CD4-positive, alpha-beta T cell treated with Interleukin-10 for 1 hour (primary cell): ENCODE measurements around the gene SLC35F2.
"Not testable (repeated sequence)": the region's sequence is repeated elsewhere in the genome, so short reads cannot be mapped to it uniquely, and the experiment has no call there.

Experiments used
- DNase-seq: peaks from one replicate; pipeline ENCODE4 v3.0.0-alpha.2; 2020

The SLC35F2 gene, protein sequence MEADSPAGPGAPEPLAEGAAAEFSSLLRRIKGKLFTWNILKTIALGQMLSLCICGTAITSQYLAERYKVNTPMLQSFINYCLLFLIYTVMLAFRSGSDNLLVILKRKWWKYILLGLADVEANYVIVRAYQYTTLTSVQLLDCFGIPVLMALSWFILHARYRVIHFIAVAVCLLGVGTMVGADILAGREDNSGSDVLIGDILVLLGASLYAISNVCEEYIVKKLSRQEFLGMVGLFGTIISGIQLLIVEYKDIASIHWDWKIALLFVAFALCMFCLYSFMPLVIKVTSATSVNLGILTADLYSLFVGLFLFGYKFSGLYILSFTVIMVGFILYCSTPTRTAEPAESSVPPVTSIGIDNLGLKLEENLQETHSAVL

DNA sequence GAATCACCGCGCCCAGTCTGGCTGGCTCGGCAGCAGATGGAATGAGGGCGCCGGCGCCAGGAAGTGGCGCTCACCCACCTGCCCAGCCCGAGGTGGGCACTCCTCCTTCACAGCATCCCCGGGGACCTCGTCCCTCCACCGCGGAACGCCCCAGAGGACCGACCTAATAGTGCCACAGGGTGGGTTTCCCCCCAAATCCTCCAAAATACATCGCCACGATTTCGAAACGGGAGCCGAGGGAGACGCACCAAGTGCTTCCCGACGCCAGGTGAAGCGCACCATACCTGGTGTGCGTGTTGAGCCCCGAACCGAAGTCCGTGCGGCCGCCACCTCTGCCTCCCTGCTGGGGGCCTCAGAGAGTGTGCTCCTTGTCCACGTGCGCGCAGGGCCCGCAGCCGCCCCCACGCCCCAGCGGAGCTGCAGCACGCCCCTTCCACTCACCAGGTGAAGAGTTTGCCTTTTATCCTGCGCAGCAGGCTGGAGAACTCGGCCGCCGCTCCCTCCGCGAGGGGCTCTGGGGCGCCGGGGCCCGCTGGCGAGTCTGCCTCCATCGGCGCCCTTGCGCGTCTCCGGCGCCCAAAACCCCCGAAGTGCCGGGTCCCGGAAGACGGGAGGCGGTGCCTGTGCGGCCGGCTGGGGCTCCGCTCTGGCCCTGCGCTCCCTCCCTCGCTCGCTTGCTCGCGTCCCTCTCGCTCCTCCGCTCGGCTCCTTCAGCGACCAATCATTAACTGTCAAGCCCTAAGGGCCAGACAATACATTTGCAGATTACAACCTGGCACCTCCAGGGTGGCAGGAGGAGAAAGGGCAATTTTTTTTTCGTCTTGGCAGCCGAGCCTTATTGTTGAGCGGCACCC, at the start of gene SLC35F2:
Gene SLC35F2, minus strand, starts transcription at position 571 of the 854 bp plus-strand sequence. Its CDS starts 20 bp downstream, at position 551.
- DNase-seq = peak; percentile 70

DNA sequence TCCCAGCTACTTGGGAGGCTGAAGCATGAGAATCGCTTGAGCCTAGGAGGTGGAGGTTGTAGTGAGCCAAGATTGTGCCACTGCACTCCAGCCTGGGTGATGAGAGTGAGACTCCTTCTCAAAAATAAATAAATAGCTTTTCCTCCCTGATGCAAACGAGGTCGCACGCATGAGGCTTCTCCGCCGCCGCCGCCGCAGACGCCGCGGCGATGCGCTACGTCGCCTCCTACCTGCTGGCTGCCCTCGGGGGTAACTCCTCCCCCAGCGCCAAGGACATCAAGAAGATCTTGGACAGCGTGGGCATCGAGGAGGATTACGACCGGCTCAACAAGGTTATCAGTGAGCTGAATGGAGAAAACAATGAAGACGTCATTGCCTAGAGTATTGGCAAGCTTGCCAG, 49.6 kb upstream of the SLC35F2 start:
- no peak for DNase-seq

DNA sequence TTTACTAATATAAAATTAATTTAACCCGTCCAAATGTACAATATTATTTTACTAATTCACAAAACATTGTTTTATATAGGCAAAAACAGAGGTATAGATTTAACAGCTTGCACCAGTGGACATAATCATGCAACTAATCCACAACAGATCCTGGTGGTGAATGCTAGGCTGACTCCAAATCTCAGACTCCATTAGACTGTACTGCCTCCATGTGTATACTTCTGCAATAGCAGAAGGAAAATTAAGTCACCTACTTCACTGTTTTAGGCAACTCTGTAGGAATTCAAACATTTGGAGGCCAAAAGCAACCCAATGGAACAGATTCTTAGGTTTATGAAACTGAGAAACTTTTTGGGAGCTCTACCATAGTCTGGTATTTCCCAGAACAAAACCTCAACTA, 39.7 kb upstream of the SLC35F2 start:
- DNase-seq = peak; percentile 39

DNA sequence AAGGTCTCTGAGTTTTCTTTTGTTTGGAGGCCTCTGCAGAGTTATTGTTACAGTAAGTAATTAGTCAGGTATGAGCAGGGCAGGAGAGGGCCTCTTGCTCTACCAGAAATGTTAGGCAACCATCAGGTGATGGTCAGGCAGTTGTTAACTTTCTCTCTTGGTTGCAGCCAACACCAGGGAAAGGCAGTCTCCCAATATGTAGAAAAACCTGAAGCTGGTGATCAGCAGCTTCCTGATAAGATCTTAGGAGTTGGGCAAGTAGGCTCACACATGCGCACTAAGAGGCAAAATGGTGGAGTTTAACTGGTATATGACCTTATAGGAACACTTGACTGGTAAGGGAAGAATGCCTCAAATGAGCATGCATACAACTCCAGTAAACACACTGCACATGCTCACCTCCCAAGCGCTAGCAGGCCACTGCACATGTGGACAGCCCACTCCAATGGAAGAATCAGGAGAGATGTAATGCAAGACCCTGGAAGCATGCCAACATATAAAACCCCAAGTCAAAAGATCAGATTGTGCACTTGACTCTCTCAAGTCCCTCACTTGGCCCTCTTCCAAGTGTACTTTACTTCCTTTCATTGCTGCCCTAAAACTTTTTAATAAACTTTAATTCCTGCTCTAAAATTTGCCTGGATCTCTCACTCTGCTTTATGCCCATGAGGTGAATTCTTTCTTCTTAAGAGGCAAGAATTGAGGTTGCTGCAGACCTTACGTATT, 23.7 kb upstream of the SLC35F2 start:
- no peak for DNase-seq

DNA sequence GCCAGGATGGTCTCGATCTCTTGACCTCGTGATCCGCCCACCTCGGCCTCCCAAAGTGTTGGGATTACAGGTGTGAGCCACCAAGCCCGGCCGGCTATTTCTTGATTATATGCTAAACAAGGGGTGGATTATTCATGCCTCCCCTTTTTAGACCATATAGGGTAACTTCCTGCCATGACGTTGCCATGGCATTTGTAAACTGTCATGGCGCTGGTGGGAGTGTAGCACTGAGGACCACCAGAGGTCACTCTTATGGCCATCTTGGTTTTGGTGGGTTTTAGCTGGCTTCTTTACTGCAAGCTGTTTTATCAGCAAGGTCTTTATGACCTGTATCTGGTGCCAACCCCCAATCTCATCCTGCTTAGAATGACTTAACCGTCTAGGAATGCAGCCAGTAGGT, 22.9 kb upstream of the SLC35F2 start:
- DNase-seq = not testable (repeated sequence)

DNA sequence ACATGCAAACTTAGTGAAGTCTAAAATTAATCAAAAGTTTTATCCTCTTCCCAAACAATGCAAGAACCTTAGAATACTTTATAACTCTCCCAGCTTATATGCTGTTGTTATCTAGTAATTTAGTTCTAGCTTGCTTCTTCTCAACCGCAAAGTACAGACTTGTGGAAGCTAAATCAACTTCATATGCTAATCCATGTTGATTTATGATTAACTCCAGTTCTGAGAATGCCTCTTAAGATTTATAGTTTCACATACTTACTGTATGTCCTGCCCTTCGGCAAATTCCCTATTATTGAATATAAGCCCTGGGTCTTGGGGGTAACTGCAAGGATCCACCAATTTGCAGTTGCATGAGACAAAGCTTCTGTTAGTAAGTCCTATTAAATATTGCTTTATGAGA, 17.6 kb upstream of the SLC35F2 start:
- no peak for DNase-seq

DNA sequence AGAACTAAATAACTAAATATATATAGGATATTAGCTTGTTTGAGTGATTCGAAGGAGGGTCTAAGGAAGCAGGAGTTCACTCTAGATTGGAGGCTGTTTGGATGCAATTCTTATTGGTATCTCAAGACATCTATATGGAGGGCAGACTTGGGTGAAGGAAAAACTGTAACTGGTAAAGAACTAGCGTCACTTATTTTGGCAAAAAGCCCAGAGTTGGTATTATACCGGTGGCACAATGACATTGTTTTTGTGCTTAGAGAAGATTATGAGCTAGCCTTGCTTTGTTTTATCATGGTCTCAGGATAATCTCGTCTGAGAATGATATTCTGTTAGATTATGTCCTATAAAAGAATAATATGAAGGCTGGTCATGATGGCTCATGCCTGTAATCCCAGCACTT, 6.0 kb upstream of the SLC35F2 start:
- no peak for DNase-seq

DNA sequence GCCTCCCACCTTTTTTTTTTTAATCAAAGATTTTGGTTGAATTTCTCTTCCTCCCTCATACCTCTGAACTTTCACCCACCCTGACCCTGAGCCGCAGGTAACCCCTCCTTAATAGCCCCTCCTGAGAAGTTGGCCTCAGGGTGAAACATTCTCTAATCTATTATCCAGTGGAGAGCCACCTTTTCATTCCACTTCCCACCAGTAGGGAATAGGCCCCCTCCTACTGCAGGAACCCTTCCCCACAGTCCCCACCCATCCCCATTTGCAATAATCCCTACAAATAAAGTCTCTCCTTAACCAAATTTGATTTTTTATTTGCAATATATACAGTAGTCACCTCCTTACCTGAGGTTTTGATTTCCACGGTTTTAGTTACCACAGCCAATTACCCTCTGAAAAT, 2.1 kb upstream of the SLC35F2 start:
- DNase-seq = no peak

DNA sequence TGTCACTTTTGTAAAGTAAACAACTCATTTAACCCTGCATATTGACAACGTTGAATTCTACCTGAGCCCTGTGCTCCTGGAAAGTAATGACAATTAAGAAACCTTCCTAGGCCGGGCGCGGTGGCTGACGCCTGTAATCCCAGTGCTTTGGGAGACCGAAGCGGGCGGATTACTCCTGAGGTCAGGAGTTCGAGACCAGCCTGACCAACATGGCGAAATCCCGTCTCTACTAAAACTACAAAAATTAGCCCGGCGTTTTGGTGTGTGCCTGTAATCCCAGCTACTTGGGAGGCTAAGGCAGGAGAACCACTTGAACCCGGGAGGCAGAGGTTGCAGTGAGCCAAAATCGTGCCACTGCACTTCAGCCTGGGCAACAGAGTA, 1.6 kb upstream of the SLC35F2 start:
- DNase-seq = not testable (repeated sequence)

DNA sequence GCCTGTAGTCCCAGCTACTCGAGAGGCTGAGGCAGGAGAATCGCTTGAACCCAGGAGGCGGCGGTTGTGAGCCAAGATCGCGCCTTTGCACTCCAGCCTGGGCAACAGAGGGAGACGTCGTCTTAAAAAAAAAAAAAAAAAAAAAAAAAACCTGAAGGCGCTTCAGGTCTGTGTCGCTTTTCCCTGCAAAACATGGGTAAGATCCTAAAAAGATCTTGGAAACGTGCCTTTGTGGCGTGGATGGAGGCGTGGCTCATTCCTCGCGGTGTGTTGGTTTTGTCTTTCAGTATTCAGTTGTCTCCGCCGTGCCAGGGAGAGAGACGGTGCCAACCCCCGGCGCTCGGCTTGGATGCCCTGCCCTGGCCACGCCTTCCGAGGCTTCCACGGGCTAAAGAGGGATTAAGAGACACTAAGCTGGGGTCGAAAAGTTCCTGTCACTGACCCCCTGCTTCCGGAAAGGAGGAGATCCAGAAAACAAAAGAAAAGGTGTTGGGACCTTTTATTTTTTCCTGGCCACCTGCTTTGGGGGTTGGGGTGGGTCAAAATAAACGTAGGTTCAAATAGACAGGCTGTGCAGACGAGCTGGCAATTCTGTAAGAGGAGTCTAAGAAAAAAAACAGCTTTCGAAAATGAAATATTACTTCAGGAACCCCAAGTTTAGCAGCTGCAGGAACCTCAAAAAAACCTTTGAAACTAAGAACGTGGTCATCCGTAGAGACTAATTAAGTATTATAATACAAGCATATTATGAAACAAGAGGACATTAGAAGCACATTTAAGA, 1.1 kb upstream of the SLC35F2 start:
- DNase-seq = peak; percentile 28

DNA sequence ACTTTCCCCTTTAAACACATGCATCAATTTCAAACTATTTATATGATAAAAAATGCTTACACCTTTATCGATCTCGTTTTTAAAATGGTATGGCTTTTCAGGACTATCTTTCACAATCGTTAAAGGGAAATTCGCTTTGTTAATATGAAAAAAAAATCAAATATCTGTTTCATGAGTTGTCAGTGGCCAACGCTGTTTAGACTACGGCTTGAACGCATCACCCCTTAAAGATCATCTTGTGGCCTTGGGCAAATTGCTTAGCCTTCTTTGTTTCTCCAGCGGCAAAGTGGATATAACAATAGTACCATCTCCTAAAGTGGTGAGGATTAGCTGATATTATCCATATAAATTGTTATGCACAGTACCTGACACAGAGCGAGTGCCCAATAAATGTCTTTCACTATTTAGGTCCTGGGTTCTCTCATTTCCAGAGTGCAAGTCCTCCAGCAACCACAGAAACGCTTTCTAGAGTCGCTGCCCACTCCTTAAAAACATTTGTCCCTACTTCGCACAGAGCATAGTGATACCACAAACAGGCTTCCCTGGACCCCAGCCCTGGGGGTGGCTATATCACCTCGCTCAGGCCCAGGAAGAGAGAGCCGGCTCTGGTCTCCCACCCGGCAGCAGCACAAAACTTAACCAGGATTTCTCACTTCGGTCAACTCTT, 904 bp downstream of the SLC35F2 start:
- DNase-seq = no peak

DNA sequence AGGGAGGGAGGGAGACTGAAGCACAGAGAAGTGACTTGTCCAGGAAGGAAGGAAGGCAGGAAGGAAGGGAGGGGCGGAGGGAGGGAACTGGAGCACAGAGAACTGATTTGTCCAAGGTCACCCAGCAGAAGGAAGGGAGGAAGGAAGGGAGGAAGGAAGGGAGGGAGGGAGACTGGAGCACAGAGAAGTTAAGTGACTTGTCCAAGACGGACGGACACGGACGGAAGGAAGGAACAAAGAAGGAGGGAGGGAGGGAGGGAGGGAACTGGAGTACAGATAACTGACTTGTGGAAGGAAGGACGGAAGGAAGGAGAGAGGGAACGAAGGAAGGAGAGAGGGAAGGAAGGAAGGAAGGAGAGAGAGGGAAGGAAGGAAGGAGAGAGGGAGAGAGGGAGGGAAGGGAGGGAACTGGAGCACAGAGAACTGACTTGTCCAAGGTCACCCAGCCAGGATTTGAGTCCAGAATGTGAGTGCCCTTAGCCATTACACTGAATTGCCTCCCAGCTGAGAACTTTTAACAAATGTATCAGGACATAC, 1.5 kb downstream of the SLC35F2 start:
- DNase-seq = no peak

DNA sequence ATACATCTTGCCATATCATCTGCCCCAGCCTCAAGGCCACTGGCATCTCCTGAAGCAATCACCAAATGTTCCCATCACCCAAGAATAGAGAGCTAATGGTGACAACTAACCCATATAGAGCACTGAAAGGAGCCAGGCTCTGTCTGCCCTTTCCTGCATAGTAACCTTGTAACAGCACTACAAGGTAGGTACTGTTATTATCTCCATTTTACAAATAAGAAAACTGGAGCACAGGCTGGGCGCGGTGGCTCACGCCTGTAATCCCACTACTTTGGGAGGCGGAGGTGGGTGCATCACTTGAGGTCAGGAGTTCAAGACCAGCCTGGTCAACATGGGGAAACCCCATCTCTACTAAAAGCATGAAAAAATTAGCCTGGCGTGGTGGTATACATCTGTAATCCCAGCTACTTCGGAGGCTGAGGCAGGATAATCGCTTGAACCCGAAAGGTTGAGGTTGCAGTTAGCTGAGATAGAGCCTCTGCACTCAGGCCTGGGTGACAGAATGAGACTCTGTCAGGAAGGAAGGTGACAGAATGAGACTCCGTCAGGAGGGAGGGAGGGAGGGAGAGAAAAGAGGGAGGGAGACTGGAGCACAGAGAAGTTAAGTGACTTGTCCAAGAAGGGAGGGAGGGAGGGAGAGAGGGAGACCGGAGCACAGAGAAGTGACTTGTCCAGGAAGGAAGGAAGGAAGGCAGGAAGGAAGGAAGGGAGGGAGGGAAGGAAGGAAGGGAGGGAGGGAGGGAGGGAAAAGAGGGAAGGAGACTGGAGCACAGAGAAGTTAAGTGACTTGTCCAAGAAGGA, 2.2 kb downstream of the SLC35F2 start:
- no peak for DNase-seq

DNA sequence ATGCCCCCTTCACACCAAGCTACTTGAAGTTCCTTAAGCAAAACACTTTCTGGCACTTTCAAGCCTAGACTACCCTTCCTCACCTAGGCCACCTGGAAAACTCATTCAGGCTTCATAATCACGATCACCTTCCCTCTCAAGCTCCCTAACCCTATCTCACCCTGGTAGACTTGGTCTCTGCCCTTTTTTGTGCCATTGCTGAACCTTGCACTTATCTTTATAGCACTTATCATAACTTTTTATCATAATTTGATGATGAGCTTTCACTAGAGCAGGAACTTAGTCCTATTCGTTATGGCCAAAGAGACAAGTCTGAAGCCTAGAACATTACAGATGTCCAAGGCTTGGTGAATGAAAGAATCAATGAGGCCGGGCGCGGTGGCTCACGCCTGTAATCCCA, 5.5 kb downstream of the SLC35F2 start:
- no peak for DNase-seq

DNA sequence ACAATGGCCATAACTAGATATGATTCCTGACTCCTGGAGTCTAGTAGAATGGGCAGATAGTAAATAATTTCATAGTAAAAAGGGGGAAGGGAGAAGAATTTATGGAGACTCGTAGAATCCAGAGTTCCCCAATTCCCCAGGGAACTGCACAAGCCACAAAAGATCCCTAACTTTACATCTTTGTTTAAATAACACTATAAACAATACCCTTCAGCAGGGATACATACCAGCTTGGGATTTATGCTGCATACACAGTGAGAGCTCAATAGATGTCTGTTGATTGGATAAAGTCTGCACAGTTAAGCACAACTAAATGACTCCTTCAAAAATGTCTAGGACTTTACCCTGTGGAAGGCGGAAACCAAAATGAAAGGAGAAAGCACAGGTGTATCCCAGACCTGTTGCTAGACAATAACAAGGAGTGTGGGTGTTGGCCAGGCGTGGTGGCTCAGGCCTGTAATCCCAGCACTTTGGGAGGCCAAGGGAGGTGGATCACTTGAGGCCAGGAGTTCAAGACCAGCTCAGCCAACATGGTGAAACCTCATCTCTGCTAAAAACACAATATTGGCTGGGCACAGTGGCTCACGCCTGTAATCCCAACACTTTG, 6.8 kb downstream of the SLC35F2 start:
- DNase-seq = no peak

DNA sequence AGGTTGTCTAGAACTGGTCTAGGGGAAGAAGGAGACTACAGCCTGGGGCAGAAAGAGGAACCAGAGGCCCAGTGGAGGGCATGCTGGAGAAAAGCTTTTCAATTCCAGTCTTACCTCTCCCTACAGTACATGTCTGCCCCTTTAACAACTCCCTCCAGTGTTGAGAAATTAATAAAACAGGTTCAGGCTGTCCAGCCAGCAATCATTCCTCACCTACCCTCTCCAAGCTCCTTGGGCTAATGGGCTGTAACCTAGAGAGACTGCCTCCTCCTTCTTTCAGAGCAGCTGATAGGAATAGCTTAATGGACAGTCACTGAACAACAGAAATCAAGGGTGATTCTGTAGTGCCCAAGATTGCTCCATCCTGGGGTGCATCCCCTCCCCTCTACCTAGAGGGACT, 8.8 kb downstream of the SLC35F2 start:
- DNase-seq = no peak

DNA sequence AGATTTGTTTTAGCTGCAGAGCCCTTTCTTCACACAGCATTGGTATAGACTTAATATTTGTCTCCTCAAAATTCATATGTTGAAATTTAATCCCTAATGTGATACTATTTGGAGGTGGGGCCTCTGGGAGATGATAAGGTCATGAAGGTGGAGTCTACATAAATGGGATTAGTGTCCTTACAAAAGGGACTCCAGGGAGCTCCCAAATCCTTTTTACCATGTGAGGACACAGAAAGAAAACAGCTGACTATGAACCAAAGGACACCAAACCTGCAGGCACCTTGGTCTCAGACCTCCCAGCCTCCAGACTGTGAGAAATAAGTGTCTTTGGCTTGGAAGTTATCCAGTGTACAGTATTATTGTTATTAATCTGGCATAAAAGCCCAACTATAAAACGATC, 10.2 kb downstream of the SLC35F2 start:
- no peak for DNase-seq

DNA sequence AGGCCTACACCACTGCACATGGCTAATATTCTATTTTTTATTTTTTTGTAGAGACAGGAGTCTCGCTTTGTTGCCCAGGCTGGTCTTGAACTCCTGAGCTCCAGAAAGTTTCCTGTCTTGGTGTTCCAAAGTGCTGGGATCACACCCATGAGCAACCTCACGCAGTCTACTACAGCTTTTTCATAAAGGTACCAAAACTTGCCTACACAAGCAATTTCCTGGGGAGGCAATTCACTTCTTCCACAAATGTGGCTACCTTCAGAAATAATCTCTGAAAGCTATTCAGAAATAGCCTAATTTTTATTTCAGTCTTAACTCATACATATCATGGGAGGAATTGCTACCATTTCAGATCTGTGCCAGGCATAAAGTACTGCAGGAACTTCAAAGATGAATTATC, 11.4 kb downstream of the SLC35F2 start:
- DNase-seq = no peak

DNA sequence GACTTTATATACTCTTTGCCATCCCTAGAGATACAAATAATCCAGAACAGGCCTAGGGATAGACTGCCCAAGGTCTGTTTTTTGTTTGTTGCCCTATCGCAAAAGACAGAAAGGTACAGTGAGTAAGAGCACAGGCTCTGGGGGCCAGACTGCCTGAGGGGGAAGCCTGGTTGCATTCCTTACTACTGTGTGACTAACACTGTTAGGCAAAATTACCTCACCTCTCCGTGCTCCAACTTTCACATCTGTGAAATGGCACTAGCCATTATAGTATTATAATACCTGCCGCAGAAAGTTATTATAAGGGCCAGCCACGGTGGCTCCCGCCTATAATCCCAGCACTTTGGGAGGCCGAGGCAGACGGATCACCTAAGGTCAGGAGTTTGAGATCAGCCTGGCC, 14.5 kb downstream of the SLC35F2 start:
- no peak for DNase-seq

DNA sequence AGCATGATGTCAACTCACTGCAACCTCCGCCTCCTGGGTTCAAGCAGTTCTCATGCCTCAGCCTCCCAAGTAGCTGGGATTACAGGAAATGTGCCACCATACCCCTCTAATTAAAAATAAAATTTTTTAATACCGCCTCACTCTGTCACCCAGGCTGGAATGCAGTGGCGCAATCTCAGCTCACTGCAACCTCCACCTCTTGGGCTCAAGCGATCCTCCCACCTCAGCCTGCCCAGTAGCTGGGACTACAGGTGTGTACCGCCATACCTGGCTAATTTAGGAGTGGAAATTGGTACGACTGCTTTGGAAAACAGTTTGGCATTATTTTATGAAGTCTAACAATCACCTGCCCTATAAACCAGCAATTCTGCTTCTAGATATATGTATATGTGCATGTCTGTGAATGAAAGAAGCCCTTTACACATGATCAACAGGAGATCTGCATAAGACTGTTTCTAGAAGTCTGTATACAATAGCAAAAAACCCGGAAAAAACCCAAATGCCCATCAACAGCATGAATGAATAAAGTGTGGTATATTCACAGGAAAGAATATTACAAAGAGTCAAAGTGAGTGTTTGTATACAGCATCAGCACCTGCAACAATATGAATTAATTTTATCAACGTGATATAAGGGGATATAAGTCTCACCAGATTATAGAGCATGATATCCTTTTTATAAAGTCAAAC, 16.0 kb downstream of the SLC35F2 start:
- no peak for DNase-seq
